NT2/D1 (cell line): ENCODE measurements around the gene ANKRD6.

ENCODE experiments used
- DNase-seq: peaks from one replicate; pipeline ENCODE4 v3.0.0-alpha.2; 2011; ENCODE audit warnings: low read depth, low spot score
- H3K27me3 ChIP-seq: 2 replicates; pipeline ENCODE4 v1.6.0; 2011; ENCODE audit warnings: mild to moderate bottlenecking; ENCODE audit not compliant: insufficient read length, insufficient read depth
- H3K36me3 ChIP-seq: 2 replicates; pipeline ENCODE4 v1.6.1; 2011; ENCODE audit warnings: mild to moderate bottlenecking, low read length, mixed read lengths; ENCODE audit not compliant: insufficient read depth, insufficient read length
- H3K4me1 ChIP-seq: 2 replicates; pipeline ENCODE4 v1.5.1; 2011; ENCODE audit not compliant: insufficient read depth, insufficient read length
- H3K4me3 ChIP-seq: 2 replicates; pipeline ENCODE4 v1.5.1; 2011; ENCODE audit warnings: low read depth; ENCODE audit not compliant: insufficient read length
- H3K9ac ChIP-seq: 2 replicates; pipeline ENCODE4 v1.6.0; 2011; ENCODE audit warnings: low read depth; ENCODE audit not compliant: insufficient read length
- H3K9me3 ChIP-seq: 2 replicates; pipeline ENCODE4 v1.5.1; 2011; ENCODE audit warnings: mild to moderate bottlenecking, low read length; ENCODE audit not compliant: insufficient read depth
- SUZ12 ChIP-seq: IDR thresholded peaks from 2 replicates; pipeline ENCODE4 v1.6.1; 2011; ENCODE audit not compliant: insufficient read length, insufficient read depth; ENCODE audit errors: extremely low read depth
- YY1 ChIP-seq: IDR thresholded peaks from 2 replicates; pipeline ENCODE4 v1.6.1; 2011; ENCODE audit not compliant: insufficient read length, insufficient read depth
- ZNF274 ChIP-seq: IDR thresholded peaks from 2 replicates; pipeline ENCODE4 v1.6.1; 2011; ENCODE audit warnings: mild to moderate bottlenecking, low read depth, low read length

ANKRD6 gene

DNA sequence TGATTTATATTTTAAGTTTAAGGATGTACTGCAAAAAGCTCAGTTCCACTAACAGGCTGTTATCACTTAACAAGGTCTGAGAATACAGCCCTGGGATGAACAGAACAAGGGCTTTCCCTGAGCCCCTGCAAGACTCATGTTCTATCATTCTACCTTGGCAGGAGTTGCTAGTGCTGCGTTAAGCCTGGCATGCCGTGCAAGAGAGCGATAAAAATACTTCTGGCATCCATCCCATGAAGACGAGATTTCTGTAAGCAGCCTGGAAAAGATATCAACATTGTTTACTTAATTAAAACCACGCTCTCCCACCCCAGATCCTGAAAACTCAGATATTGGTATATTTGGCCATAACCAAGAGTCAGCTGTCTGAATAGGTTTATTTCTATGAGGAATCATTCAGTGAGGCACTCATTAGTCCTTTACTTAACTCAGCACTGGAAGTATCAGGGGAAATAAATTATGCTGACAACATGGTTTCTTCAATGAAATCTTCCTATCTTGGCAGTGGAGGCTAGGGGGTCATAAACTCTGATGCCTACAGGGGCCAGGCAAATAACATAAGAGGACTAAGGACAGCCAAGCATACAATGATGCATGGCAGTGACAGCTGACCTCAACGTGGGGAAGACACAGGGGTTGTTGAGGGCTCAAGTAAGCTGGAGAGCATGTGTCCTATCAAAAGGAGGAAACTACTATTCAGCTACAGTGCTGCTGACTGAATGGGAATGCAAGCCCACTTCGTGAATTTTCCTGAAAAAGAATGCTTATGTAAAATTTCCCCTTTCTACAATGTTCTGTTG, 243.2 kb downstream of the ANKRD6 start:
- no peak overlapping the region for H3K4me3 ChIP-seq
- DNase-seq: no peak
- no peaks in the 10 kb centered on the region for H3K27me3 ChIP-seq
- TF ChIP-seq ZNF274 (no peak), YY1 (no peak), SUZ12 (no peak)
- peaks cover 90% of the 10 kb centered on the region for H3K36me3 ChIP-seq
- H3K4me1 ChIP-seq: peaks cover 3% of the 10 kb centered on the region
- no peak overlapping the region for H3K9ac ChIP-seq
- H3K9me3 ChIP-seq: no peaks in the 10 kb centered on the region

DNA sequence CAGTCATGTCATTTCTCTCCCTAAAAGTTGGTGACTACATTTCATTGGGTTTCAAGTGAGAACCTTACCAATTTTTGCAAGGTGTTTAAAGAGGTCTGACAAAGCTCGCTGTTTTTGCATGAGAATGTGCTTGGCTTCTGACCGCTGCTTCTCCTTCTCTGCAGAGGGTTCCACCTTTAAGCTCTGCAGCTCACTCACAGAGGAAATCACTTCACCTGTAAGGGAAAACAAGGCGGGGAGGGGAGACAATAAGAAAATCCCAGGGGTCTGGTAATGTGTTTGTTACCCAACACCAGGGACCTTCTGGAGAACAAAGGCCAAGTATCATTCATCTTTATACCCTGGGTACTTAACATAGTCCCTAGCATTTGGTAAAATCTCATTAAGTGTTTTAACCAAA, 245.6 kb downstream of the ANKRD6 start:
- H3K27me3 ChIP-seq: no peaks in the 10 kb centered on the region
- H3K9ac ChIP-seq: no peak overlapping the region
- no peaks in the 10 kb centered on the region for H3K9me3 ChIP-seq
- TF ChIP-seq YY1 (no peak), ZNF274 (no peak), SUZ12 (no peak)
- peaks cover 87% of the 10 kb centered on the region for H3K36me3 ChIP-seq
- peaks cover 5% of the 10 kb centered on the region for H3K4me1 ChIP-seq
- H3K4me3 ChIP-seq: no peak overlapping the region
- no peak for DNase-seq

DNA sequence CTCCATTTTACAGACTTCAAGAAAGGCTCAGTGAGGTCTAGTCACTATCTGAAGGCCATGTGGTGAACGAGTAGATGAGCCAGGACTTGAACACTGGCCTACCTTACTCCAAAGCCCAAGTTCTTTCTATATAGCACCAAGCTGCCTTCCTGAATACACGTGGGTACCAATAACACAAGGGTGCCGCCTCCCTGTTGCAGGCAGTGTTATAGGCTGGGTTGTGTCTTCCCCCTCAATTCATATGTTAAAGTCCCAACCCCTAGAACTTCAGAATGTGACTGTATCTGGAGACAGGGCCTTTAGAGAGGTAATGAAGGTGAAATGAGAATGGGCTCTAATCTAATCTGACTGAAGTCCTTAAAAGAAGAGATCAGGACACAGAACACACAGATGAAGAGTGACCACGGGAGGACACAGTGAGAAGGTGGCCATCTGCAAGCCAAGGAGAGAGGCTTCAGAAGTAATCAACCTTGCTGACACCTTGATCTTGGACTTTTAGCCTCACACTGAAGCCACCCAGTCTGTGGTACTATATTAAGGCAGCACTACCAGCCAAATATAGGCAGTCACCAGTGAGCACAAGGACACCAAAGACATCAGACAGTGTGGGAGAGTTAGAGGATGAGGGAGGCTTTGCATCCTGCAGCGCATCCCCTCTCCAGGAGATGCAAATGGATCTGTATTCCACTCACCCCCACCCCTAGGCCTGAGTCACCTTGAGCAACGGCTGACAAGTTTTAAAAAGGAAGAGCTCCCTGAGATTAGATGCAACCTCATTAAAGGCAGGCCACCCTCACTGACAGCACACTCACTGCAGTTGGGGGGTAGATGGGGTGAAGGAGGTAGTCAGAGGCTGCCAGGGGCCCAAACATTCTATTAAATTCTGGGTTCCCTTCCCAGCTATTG, 246.5 kb downstream of the ANKRD6 start:
- no peak for TF ChIP-seq SUZ12
- no peak for TF ChIP-seq ZNF274
- TF ChIP-seq YY1: no peak
- H3K9me3 ChIP-seq: no peaks in the 10 kb centered on the region
- no peak overlapping the region for H3K4me3 ChIP-seq
- DNase-seq: no peak
- no peaks in the 10 kb centered on the region for H3K27me3 ChIP-seq
- H3K36me3 ChIP-seq: peaks cover 84% of the 10 kb centered on the region
- peaks cover 5% of the 10 kb centered on the region for H3K4me1 ChIP-seq
- H3K9ac ChIP-seq: no peak overlapping the region

DNA sequence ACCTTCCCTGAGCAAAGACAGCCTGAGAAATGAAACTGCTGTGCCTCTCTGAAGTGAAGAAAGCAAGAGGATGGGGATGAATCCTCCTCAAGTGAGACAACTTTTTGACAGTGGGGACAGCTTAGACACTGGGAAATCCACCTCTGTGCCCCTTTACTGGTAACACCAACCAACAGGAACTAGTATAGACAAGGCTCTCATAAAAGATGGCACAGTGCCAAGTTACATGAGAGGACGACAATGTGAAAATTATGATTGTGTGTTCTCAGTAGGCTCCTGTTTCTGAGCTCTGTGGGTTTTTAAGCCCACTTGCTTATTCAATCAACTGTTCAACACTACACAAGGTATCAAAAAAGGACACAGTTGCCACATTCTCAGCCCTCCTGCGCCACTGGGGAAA, 247.2 kb downstream of the ANKRD6 start:
- Histone ChIP-seq H3K27me3 (no peaks in the 10 kb centered on the region), H3K9ac (no peak overlapping the region), H3K4me1 (peaks cover 5% of the 10 kb centered on the region), H3K4me3 (no peak overlapping the region), H3K36me3 (peaks cover 84% of the 10 kb centered on the region), H3K9me3 (no peaks in the 10 kb centered on the region)
- TF ChIP-seq YY1 (no peak), SUZ12 (no peak), ZNF274 (no peak)
- DNase-seq: no peak

DNA sequence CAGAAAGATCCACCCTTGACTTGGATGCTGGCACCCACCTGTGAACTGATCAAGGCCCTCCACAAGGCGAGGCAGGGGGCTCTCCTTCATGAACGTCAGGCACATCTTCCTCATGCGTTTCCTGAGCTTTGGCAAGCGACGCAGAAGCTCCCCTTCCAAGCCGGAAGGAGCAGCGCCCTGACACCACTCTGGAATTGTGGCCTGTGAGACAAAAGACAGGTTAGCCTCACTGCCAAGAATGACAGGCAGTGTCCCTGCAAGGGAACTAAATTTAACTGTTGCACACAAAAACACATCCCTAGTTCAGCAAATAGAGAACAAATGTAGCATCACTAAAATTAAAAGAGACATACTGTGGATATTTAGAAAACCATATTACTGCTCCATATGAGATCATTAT, 247.6 kb downstream of the ANKRD6 start:
- peaks cover 5% of the 10 kb centered on the region for H3K4me1 ChIP-seq
- DNase-seq: no peak
- H3K9me3 ChIP-seq: no peaks in the 10 kb centered on the region
- H3K27me3 ChIP-seq: no peaks in the 10 kb centered on the region
- no peak overlapping the region for H3K4me3 ChIP-seq
- no peak overlapping the region for H3K9ac ChIP-seq
- H3K36me3 ChIP-seq: peaks cover 84% of the 10 kb centered on the region
- no peak for TF ChIP-seq SUZ12
- TF ChIP-seq ZNF274: no peak
- TF ChIP-seq YY1: no peak

DNA sequence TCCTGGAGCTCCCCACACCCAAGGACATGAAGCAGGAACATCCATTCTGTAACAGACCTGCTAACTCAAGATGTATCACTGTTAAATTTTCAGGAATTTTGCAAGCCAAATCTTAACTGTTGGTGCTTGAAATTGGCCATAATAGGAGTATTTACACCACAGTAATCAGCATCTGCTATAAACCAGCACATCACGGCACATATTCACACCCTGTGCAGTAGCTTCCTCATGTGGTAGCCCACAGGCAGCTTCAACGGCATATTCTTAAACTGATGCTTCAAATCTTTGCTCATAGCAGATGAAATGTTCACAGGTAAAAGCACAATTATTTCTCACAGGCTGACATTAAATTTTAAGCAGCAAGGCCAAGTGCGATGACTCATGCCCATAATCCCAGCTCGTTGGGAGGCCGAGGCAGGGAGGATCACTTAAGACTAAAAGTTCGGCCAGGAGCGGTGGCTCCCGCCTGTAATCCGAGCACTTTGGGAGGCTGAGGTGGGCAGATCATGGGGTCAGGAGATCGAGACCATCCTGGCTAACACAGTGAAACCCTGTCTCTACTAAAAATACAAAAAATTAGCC, 249.1 kb downstream of the ANKRD6 start:
- Histone ChIP-seq H3K4me1 (peaks cover 5% of the 10 kb centered on the region), H3K27me3 (no peaks in the 10 kb centered on the region), H3K9ac (no peak overlapping the region), H3K4me3 (no peak overlapping the region), H3K9me3 (no peaks in the 10 kb centered on the region), H3K36me3 (peaks cover 84% of the 10 kb centered on the region)
- no peak for DNase-seq
- TF ChIP-seq SUZ12 (no peak), ZNF274 (no peak), YY1 (no peak)
